ENCODE measurements around the gene OTULIN.

OTULIN gene

DNA sequence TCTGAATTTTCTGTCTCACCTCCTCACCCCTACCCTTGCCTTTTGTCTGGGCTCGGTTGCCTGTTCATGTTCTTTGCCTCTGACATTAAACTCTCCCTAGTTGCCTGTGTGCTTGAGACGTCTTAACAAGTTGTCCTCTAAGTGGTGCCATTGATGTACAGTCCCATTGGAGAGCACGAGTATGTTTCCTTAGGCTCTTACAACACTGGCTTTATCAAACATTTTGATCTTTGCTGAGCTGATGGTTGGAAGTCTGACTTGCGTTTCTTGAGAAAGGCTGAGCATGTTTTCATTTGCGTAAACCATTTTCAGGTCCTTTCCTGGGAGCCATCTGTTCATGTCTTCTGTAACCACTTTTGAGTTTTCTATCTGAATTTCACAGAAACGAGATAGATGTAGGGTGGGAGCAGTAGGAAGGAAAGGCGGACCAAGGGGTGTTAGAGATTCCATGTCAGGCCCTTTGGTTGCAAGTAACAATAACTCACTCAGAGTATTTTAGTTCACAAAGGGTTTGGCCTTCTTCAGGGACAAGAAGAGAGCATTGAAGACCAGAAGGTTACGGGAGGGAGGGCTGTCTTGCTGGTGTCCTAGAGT lies 35.4 kb downstream of the OTULIN start:
- no peak for DNase-seq

DNA sequence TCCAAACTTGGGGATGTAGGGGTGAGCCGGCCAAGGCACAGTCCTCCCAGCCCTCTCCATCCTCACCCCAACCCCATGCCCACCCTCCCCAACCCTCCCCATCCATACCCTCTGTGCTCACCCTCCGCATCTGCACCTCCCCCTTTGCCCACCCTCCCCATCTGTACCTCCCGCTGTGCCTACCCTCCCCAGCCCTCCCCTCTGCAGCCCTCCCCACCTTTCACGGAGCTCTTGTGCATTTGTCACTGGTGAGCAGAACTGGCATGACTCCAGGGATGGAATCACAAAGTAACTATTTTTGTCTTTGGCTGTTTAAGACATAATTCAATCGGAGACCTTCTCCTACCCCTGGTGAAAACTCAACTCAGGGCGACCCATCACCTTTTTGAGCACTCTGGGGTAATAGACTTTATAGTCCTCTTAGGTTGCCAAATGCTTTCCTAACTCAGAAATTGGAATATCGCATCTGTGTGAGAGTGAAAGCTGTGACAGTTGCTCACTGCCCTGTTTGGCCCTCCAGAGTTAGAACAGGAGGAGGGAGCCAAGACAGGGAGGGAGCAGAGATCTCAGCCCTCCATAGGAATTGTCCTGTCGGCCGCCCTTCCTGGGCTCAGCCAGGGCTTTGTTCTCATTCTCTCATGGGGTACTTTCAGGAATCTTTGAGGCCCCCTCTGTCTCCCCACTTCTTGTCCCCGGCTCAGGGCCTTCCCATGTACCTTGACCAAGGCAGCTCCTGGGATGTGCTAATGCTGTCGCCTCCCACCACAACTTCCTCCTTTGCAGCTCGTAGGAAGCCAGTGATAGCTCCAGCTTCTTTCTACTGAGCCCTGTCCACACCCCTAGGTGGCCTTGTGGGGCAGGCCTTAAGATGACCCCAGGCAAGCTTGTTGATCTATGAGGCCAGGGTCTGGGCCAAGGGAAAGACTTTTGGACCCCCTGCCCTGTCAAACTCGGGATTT lies 36.2 kb downstream of the OTULIN start:
- no peak for DNase-seq

DNA sequence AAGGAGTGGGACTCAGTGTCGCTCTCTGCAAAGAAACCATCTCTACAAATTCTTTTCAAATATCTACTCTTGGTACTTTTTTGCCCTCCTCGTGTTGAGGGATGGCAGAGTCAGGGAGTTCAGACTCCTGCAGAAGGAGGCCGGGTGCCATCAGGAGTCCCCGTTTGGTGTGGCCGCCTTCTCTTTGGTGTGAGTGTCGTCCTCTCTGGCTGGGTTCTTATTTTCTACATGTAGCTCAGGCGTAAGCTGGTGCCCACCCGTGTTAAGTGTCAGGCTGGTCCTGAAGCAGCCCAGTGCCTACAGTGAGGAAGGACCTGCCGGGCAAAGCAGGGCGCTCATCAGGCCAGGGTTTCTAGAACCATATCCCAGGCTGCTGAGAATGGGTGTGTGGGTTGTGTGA lies 37.0 kb downstream of the OTULIN start:
- no peak for DNase-seq

DNA sequence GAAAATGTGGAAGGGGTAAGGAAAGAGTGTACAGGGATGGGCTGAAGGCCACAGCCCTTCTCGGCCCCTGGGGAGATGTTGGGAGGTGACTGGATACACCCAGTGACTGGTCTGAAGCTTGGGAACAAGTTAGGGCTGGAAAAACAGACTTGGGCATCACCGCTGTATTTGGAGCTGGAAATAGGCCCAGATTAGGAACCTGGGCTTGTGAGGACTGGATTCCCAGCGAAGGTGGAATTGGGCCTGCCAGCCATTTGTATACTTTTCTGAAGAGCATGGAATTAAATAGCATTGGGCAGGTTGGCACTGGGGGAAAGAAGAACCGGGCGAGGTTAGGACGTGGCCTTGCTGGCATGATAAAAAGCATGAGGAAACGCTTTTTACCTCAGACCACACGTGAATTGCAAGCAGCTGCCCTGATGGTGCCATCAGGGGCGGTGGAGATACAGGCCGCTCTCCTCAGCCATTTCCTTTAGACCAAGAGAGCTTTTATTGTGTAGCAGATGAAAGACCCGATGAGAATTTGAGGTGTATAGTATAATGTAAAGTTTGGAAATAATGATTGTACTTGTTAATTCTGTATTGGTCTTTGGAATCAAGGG lies 37.8 kb downstream of the OTULIN start:
- no peak for DNase-seq

DNA sequence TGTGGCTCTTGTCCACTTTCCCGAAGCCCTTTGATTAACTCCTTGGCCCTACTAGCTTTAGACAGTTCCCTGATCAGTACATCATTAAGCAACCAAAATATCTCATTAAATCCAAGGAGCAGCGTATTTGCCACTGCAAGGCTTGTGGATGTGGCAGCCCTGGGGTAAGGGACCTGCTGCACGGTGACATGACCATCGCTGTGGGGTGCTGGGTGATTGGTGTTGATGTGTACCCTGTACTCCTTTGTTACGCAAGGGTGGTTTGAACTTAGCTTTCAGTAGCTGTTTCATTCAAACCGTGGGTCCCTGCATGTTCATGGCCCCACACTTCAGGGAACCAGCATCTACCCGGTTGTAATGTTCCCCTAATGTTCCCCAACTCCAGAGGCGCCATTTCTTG lies 41.0 kb downstream of the OTULIN start:
- no peak for DNase-seq

DNA sequence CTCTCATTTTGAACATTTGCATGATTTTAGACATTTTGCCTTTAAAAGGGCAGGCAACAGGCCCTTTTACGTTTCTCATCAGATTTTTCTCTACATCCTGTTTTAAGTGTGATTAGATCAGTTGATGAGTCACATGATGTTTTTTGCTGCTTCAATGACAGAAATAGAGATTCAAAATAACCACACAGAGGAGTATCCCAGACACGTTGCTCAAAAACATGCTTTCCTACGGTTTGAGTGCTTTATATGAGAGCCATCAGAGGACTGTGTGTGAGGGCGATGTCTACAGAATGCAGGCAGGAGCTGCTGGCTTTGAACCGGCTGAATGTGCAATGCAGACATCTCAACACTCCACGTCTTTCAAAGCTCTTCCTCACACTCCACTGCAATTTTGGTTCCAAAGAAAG lies 42.1 kb downstream of the OTULIN start:
- no peak for DNase-seq

DNA sequence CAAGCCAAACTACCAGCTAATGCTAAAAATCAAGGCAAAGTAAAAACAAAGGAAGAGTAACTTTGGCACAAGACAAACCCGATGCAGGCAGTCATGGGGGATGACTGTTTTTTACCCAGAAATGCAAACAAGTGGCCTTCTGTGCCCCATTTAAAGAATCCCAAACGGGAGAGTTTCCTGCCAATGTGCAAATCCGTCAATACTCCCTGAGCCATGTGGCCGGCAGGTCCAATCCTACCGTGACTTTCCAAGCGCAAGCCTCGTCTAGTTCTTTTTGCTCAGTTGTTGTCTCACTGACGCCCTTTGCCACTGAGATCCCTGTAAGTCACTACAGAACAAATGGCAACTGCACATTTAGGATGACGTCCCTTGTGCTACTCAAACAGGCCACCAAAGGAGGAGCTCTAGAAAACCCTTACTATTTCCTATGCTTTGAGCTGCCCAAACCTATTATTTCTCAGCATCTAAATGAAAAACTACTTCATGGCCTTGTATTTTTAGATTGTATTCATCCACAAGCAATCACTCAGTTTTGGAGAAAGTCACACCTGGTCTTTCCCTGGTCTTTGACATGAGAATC lies 43.4 kb downstream of the OTULIN start:
- DNase-seq: no peak

DNA sequence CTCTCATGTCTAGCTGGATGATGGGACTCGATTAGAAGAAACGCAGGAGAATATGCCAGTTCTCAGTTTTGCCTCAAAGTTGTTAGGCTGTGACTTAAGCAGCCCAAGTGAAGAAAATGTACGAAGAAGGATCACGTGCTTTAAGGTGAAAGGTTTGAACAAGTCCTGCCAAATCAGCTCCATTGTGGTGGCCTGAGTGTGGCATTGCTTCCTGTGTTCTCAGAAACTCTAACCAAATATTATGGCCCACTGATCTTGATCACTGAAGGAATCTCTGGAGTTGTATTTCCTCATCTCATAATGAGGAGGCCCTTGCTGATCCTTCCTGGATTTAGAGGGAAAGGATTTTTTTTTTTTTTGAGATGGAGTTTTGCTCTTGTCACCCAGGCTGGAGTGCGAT lies 44.0 kb downstream of the OTULIN start:
- no peak for DNase-seq

DNA sequence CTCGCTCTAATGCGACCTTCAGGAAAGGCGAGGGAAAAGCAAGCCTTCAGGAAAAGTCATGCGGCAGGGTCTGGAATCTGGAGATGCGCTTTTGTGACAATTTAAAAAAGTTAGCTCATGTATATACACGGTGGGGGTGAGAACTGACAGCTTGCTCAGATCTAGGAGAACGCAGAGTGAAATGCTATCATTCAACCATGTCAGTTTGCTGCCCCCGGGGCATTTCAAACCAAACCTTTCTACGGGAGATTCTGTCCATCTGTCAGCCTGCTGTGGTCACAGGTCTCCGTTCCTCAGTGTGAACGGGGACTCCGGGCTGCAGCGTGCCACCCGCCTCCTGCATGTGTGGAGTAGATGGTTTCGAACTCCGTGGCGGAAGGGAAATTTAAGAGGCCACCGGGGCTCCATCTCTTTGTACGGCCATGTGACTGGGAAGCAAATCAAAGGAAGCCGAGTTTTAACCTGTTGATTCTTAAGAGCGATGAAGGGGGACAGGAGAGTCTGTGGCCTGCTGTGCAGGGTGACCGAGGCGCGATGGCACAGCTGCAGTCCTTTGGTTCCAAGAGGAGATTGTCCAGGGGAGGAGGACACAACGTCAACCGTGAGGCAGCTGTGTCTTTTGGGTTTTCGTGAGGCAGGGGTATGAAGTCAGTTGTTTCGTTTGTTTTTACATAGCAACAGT lies 45.9 kb downstream of the OTULIN start:
- no peak for DNase-seq

DNA sequence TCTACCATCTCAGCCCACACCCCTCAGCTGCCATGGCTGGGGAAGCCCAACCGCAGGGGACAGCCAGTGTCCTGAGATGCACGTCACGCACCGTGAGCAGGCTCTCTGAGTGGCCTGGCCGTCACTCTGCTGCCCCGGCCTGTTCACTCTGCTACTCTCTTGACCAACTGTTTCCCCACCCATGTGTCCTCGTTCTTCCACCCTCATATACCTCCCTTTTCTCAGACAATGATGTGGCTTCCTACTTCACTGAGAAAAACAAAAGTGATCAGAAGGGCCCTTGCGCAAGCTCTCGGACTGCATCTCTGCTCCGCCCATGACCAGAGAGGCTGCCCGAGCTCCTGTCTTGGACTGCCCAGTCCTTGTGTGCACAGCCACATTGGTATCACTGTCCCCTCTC lies 47.6 kb downstream of the OTULIN start:
- no peak for DNase-seq

DNA sequence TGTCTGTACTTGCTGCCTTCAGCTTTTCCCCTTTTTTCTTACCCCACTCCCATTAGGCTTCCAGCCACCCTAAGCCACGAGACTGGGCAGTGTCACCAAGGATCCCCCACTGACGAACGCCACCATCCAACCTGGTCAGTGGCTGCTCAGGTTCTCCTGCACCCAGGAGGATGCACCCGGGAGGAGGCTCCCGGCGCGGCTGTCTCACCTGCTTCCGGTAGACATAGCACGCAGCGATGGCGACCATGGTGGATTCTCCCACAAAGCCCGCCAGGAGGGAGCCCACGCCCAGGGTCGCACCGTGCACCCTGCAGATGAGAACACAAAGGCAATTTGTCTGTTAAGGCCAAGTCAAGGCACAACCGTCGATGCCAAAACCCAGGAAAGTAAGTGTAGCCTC lies 48.1 kb downstream of the OTULIN start:
- no peak for DNase-seq

DNA sequence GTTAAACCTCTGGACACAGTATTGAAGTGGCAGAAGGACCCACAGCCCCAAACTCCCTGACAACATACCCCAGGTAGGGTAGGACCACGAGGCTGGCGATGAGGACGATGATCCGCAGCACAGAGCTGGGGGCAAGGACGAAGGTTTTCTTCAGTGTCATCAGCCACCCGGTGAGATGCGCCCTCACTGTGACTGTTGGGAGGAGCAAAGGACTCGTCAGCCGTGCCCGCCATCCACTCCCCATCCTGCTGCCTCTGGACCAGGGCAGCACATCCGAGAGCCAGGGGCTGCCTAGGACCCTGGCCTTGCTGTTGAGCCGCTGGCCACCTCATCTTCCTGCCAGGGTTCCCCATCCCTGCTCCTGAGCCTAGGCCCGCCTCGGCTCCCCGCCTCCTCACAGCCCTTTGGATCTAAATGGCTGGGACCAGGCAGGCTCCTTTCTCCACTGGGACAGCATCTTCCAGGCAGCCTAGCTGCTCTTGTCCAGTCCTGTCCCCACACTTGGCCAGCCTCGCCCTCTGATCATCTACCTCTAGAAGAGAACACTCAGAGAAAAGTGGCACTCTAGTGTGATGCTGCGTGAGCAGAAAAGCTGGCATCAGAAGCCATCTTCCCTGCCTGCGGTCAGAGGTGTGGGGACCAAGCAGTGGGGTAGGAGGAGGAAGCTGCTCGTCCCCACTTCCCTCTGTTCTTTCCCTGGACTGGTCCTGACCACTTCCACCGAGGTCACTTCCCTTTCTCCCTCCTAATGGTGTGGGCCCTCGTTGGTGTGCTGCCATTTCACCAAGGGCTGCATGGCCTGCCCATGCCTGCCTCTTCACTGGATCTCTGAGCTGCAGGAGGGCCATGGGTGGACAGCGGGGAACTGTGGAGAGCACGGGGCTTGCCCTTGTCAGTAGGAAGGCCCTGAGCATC lies 49.2 kb downstream of the OTULIN start:
- DNase-seq: no peak

DNA sequence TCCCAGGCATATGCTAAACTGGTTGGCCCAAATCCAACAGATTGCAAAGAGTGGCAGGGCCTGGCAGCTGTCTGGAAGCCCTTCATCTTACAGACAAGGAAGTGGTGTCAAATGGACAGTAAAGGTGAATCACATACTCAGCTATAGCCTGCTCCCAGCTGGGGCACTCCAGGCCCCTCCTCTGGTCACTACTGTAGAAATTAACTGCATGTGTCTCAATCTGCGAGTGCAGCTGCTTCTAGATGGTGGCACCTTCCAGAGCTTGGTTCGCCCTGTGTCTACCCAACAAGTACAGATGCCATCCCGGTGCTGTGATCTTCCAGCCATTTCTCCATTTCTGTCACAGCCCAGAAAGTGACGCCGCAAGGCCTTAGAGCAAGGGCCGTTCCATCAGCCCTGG lies 50.2 kb downstream of the OTULIN start:
- DNase-seq: no peak

DNA sequence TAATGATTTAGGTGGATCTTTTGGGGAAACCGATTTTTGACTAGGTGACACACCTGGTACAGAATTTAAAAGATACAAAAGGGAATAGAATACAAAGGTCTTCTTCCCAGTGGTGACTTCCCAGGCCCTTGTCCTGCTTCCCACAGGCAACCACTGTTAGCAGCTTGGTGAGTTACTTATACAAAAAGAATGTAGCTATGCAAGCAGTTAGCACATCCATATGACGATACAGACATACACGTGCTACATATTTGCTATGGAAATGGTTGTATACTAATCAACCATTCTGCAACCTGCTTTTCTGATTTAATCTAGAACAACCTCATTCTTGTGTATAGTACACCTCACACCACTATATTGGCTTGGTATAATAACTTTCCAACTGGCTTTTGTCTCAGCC lies 51.0 kb downstream of the OTULIN start:
- DNase-seq: no peak

DNA sequence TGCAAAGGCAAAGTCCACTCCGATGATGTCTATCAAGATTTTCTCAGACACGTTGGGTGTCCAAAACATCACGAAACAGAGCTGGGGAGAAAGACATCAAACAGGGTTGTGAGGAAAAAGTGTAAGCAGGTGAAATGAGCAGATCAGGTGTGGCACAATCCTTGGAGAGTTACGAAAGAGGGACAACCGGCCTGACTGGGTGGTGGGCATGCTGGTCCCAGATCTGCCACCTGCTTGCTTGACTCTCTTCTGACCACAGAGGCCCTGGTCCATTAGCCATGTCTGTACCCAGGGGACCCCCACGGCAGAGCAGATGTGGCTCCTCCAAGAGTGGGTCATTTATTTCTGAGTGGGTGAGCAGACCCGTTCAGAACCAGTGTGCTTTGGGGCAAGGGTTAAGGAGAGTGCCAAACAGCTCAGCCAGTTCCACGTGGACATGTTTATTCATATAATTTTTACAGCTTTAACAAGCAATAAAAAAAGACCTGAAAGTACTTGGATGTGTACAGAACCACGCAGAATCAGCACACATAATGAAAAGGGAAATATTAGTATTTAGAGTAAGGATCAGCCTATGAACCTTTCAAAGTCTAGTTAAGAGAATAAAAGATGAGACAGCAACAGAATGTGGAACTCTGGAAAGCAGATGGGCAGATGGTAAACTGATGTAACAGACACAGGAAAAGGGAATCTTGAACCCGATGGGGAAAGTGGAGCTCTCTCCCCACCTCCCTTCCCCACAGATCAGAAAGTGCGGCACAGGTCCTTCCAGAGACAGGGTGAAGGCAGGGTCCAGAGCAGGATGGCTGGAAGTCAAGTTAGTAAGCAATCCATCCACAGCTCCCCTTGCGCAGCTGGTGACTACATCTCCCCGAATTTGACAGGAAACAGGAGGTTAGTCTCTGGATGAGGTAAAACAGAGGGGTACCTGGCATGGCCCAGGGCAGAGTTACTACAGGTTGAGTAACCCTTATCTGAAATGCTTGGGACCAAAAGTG lies 52.5 kb downstream of the OTULIN start:
- DNase-seq: no peak

DNA sequence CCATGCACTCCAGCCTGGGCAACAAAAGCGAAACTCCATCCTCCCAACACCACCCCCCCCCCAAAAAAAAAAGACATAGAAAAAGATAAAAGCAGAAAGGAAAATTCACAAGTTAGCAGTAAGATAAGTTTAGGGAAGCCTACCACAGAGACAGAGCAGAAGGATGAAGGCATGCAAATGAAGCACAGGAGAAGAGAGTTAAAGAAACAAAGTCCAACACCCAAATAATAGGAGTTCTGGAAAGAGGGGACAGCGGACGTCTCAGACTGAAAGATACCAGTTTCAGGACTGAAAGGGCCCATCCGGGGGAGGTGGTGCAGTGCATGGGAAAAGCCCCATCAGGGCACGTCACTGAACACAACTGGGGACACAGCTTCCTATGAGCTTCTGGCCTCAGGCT lies 54.3 kb downstream of the OTULIN start:
- no peak for DNase-seq

DNA sequence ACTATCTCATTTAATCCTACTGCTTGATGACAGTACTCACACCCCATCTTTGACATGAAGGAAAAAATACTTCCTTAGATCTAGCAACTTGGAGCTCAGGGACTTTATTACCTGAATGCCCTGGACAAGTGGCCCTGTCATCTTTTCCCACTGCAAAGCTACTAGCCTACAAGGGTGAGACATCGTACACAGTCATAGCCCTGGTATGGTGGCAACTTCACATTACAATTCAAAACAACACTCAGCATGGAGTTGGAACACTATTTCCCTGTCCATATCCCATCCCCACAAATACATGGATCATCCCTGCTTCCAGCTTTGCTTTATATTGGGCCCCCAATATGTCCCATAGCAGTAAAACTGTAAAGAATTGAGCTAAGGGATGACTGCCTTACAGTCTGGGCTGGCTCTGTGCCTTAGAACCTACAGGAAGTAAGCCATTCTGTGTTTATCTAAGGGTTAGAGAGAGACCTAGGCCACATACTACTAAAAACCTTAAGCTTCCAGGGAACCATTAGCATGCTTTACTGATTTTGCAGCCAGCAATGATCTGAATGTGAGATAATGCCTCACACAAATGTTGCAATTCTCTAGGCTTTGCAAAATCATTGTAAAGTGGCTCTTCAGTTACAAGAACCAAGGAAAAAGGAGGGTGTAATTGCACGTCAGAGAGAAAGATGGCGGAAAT lies 55.9 kb downstream of the OTULIN start:
- DNase-seq: no peak

DNA sequence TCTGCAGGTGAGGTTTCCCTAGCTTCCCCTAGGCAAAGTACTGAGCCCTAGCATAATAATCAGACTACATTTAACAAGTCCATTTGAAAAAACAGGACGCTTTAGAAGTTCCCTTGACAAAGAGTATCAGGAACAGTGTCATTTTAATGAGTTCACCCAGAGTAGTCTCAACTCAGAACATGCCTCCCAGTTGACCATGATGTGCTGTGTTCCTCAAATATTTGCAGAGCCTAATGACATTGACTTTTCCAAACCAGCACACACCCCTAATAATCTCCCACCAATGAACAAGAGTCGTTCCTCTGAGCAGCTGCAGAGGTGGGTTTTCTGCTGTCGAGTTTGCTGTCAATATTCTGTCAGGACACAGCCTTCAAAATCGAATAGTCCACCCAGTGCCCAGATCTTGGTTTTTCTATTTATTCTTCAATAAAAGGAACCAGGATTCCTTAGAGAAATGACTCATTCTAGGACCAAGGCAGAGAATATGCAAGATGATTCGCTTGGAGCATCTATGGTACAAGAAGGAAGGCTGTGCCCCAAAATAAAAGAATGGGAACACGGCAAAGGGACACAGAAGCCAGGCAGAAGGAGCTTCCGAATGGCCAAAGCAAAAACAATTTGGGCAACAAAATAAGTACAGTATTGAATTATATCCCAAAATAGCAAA lies 57.6 kb downstream of the OTULIN start:
- no peak for DNase-seq

DNA sequence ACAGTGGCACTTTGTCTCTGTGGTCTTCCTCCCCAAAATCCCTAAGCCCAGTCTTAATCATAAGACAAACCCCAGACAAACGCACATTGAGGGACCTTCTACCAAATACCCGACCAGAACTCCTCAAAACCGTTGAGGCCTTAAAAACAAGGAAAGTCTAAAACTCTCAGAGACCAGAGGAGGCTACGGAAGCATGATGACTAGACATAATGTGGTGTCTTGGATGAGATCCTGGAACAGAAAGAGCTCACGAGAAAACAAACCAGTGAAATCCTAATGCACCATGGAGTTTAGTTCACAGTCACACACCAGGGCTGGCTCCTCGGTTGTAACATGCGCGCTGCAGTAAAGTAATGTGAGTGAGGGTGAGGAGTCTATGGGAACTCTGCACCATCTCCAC lies 58.4 kb downstream of the OTULIN start:
- no peak for DNase-seq

All from activated CD4-positive, alpha-beta T cell treated with anti-CD3 and anti-CD28 coated beads for 1 hour (primary cell).